Activated T-helper 1 cell treated with anti-CD3 and anti-CD28 coated beads, Interleukin-12 subunit alpha, Interleukin-12 subunit beta, Interleukin-2, Interleukin-4 antibody, amounts not matched to agents 30 ng/mL and 10 ng/mL and 1 ng/mL, durations not matched to agents 14 hours and 24 hours and 36 hours (primary cell): ENCODE results near the gene MUC4. TPM values are rescaled to one million over a fixed set of nuclear protein-coding genes. Genes with fewer than 3 reads are reported as not detected.
A peak's percentile ranks its signal among the peaks of the same experiment; 100 is the strongest.

Experiments
- DNase-seq: peaks from one replicate; pipeline ENCODE4 v3.0.0; 2021; ENCODE audit warnings: low spot score
- H3K27ac Mint-ChIP-seq: one replicate; pipeline ENCODE4 v1.8.0; 2021; ENCODE audit warnings: mild to moderate bottlenecking, mixed read lengths
- H3K27me3 Mint-ChIP-seq: one replicate; pipeline ENCODE4 v1.8.0; 2022; ENCODE audit warnings: mild to moderate bottlenecking, moderate library complexity, mixed read lengths; ENCODE audit not compliant: insufficient read depth
- H3K36me3 Mint-ChIP-seq: one replicate; pipeline ENCODE4 v1.8.0; 2021; ENCODE audit warnings: low read depth, mixed read lengths
- H3K4me1 Mint-ChIP-seq: one replicate; pipeline ENCODE4 v1.8.0; 2021; ENCODE audit warnings: low read depth, mixed read lengths
- H3K4me3 Mint-ChIP-seq: one replicate; pipeline ENCODE4 v1.8.0; 2021; ENCODE audit warnings: mild to moderate bottlenecking, moderate library complexity, mixed read lengths
- H3K9me3 Mint-ChIP-seq: one replicate; pipeline ENCODE4 v1.8.0; 2021; ENCODE audit warnings: mixed read lengths
- intact Hi-C: fragments of 100-400 bp; cut with micrococcal nuclease; formaldehyde crosslinking; loops from one replicate; pipeline ENCODE4 v1.15.1; 2024
- total RNA-seq: library from RNA; stranded (reverse); gene quantifications from 2 replicates; pipeline ENCODE4 v1.2.3, GENCODE V29; 2022

The MUC4 gene
- total RNA-seq, result 1.6 and 2.4 TPM in 2 replicates

GRCh38 chr3:195811756-195812155 lies at the start of gene MUC4:
MUC4 (minus strand) TSS chr3:195811929; CDS start chr3:195811817, 112 bp downstream.
- H3K9me3 Mint-ChIP-seq, result no peaks in the 10 kb centered on the region
- intact Hi-C loops, result no loop called here
- no peaks in the 10 kb centered on the region for H3K27me3 Mint-ChIP-seq
- H3K4me3 Mint-ChIP-seq, result no peak within 1 kb of the TSS
- DNase-seq, result no peak
- H3K4me1 Mint-ChIP-seq, result peaks cover under 1% of the 10 kb centered on the region
- no peaks in the 10 kb centered on the region for H3K36me3 Mint-ChIP-seq
- H3K27ac Mint-ChIP-seq, result peak within 1 kb of the TSS; percentile 1

GRCh38 chr3:195860456-195860855 lies 48.7 kb upstream of the MUC4 start:
- Mint-ChIP-seq H3K9me3 (no peaks in the 10 kb centered on the region), H3K4me3 (no peak overlapping the region), H3K27ac (no peak overlapping the region), H3K36me3 (peaks cover 5% of the 10 kb centered on the region), H3K27me3 (peaks cover under 1% of the 10 kb centered on the region), H3K4me1 (peaks cover 10% of the 10 kb centered on the region)
- no peak for DNase-seq
- intact Hi-C loops, result no loop called here

- no peaks in the 10 kb centered on the region for H3K9me3 Mint-ChIP-seq
- peaks cover 2% of the 10 kb centered on the region for H3K27me3 Mint-ChIP-seq
- H3K27ac Mint-ChIP-seq, result no peak overlapping the region
- peaks cover 10% of the 10 kb centered on the region for H3K4me1 Mint-ChIP-seq
- DNase-seq, result no peak
- peaks cover 5% of the 10 kb centered on the region for H3K36me3 Mint-ChIP-seq
- no peak overlapping the region for H3K4me3 Mint-ChIP-seq
- intact Hi-C loops, result loop anchor here (1.0 to 2.0 kb wide), 4 partner anchors 9 to 301 kb away; no protein-coding TSS in a partner anchor
These were observed 48.2 kb upstream of the MUC4 start for GRCh38 chr3:195859846-195860411.

GRCh38 chr3:195859061-195859845 lies 47.5 kb upstream of the MUC4 start:
- H3K4me3 Mint-ChIP-seq, result peak overlapping the region; percentile 61
- H3K27ac Mint-ChIP-seq, result peak overlapping the region; percentile 4
- H3K9me3 Mint-ChIP-seq, result no peaks in the 10 kb centered on the region
- intact Hi-C loops, result loop anchor here (1.0 to 2.0 kb wide), 4 partner anchors 8 to 300 kb away; no protein-coding TSS in a partner anchor
- peaks cover 10% of the 10 kb centered on the region for H3K4me1 Mint-ChIP-seq
- H3K27me3 Mint-ChIP-seq, result peaks cover 2% of the 10 kb centered on the region
- peaks cover 3% of the 10 kb centered on the region for H3K36me3 Mint-ChIP-seq
- peak; percentile 64 for DNase-seq

- no peak for DNase-seq
- peaks cover 2% of the 10 kb centered on the region for H3K36me3 Mint-ChIP-seq
- no peak overlapping the region for H3K4me3 Mint-ChIP-seq
- no peak overlapping the region for H3K27ac Mint-ChIP-seq
- intact Hi-C loops, result no loop called here
- peaks cover 5% of the 10 kb centered on the region for H3K4me1 Mint-ChIP-seq
- peaks cover 5% of the 10 kb centered on the region for H3K27me3 Mint-ChIP-seq
- H3K9me3 Mint-ChIP-seq, result no peaks in the 10 kb centered on the region
These were observed 44.8 kb upstream of the MUC4 start for GRCh38 chr3:195856410-195857084.

GRCh38 chr3:195855471-195856409 lies 44.0 kb upstream of the MUC4 start:
- no peak for DNase-seq
- intact Hi-C loops, result no loop called here
- H3K27me3 Mint-ChIP-seq, result peaks cover 5% of the 10 kb centered on the region
- H3K9me3 Mint-ChIP-seq, result no peaks in the 10 kb centered on the region
- peaks cover 5% of the 10 kb centered on the region for H3K4me1 Mint-ChIP-seq
- no peak overlapping the region for H3K4me3 Mint-ChIP-seq
- H3K36me3 Mint-ChIP-seq, result peaks cover under 1% of the 10 kb centered on the region
- H3K27ac Mint-ChIP-seq, result no peak overlapping the region

GRCh38 chr3:195854628-195855294 lies 43.0 kb upstream of the MUC4 start:
- intact Hi-C loops, result loop anchor here (5.0 kb wide), 1 partner anchor 582 kb away; the partner anchor contains the start of gene XXYLT1
- no peaks in the 10 kb centered on the region for H3K36me3 Mint-ChIP-seq

GRCh38 chr3:195853996-195854395 lies 42.3 kb upstream of the MUC4 start:
- no peaks in the 10 kb centered on the region for H3K4me1 Mint-ChIP-seq
- peak overlapping the region; percentile 59 for H3K27ac Mint-ChIP-seq
- no peaks in the 10 kb centered on the region for H3K9me3 Mint-ChIP-seq
- DNase-seq, result no peak
- no peak overlapping the region for H3K4me3 Mint-ChIP-seq
- intact Hi-C loops, result loop anchor here (5.0 kb wide), 1 partner anchor 582 kb away; the partner anchor contains the start of gene XXYLT1
- no peaks in the 10 kb centered on the region for H3K36me3 Mint-ChIP-seq
- H3K27me3 Mint-ChIP-seq, result peaks cover 5% of the 10 kb centered on the region

More at GRCh38 chr3:195854628-195855294, 43.0 kb upstream of the MUC4 start:
- Mint-ChIP-seq H3K27ac (no peak overlapping the region), H3K4me3 (no peak overlapping the region), H3K4me1 (peaks cover 5% of the 10 kb centered on the region), H3K9me3 (no peaks in the 10 kb centered on the region), H3K27me3 (peaks cover 5% of the 10 kb centered on the region)
- no peak for DNase-seq

GRCh38 chr3:195853036-195853435 lies 41.3 kb upstream of the MUC4 start:
- no peaks in the 10 kb centered on the region for H3K4me1 Mint-ChIP-seq
- no peak overlapping the region for H3K27ac Mint-ChIP-seq
- no peaks in the 10 kb centered on the region for H3K9me3 Mint-ChIP-seq
- H3K4me3 Mint-ChIP-seq, result no peak overlapping the region
- peaks cover 5% of the 10 kb centered on the region for H3K27me3 Mint-ChIP-seq
- DNase-seq, result no peak
- intact Hi-C loops, result loop anchor here (5.0 kb wide), 1 partner anchor 581 kb away; the partner anchor contains the start of gene XXYLT1
- H3K36me3 Mint-ChIP-seq, result no peaks in the 10 kb centered on the region

GRCh38 chr3:195850857-195851543 lies 39.3 kb upstream of the MUC4 start:
- no peaks in the 10 kb centered on the region for H3K4me1 Mint-ChIP-seq
- no peaks in the 10 kb centered on the region for H3K36me3 Mint-ChIP-seq
- peak; percentile 83 for DNase-seq
- intact Hi-C loops, result loop anchor here (1.0 to 5.0 kb wide), 7 partner anchors 8 to 579 kb away; partner anchors contain the start of gene XXYLT1
- no peaks in the 10 kb centered on the region for H3K9me3 Mint-ChIP-seq
- peaks cover 5% of the 10 kb centered on the region for H3K27me3 Mint-ChIP-seq
- no peak overlapping the region for H3K4me3 Mint-ChIP-seq
- H3K27ac Mint-ChIP-seq, result peak overlapping the region; percentile 41

- H3K27me3 Mint-ChIP-seq, result peaks cover 3% of the 10 kb centered on the region
- no peak overlapping the region for H3K27ac Mint-ChIP-seq
- intact Hi-C loops, result loop anchor here (2.0 to 5.0 kb wide), 5 partner anchors 65 to 577 kb away; partner anchors contain the start of gene XXYLT1
- H3K36me3 Mint-ChIP-seq, result no peaks in the 10 kb centered on the region
- no peaks in the 10 kb centered on the region for H3K9me3 Mint-ChIP-seq
- DNase-seq, result no peak
- H3K4me1 Mint-ChIP-seq, result no peaks in the 10 kb centered on the region
- H3K4me3 Mint-ChIP-seq, result no peak overlapping the region
These were observed 37.8 kb upstream of the MUC4 start for GRCh38 chr3:195849322-195850074.
